Measurements from ENCODE around the gene RBM20.

DNA sequence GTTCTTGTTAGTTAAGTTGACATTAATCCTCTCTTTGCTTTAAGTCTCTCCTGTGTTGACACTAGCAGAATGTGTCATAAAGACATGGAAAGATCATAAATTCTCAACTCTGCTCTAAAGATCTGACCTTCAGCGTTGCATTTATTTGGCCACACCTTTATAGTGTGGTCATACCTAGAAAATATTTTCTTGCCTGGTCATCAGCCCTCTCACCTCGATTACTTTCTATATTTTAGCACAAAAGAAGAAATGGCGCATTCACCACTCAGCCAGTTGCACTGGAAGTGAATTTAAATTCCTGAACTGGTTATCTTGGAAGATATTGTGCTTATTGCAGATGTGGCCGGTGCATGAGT lies 130.9 kb downstream of the RBM20 start:
- TF ChIP-seq, protein P1, sequence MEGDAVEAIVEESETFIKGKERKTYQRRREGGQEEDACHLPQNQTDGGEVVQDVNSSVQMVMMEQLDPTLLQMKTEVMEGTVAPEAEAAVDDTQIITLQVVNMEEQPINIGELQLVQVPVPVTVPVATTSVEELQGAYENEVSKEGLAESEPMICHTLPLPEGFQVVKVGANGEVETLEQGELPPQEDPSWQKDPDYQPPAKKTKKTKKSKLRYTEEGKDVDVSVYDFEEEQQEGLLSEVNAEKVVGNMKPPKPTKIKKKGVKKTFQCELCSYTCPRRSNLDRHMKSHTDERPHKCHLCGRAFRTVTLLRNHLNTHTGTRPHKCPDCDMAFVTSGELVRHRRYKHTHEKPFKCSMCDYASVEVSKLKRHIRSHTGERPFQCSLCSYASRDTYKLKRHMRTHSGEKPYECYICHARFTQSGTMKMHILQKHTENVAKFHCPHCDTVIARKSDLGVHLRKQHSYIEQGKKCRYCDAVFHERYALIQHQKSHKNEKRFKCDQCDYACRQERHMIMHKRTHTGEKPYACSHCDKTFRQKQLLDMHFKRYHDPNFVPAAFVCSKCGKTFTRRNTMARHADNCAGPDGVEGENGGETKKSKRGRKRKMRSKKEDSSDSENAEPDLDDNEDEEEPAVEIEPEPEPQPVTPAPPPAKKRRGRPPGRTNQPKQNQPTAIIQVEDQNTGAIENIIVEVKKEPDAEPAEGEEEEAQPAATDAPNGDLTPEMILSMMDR (IDR thresholded peaks at IDR 0.05; ENCODE audit: low read length): no peak
- TF ChIP-seq EZH2phosphoT487 (IDR thresholded peaks at IDR 0.05; ENCODE audit: low read length): no peak
- no peak for TF ChIP-seq EZH2 (optimal IDR thresholded peaks at IDR 0.05; ENCODE audit: low read depth, low read length)

All from MM.1S (cell line).